SJSA1 (cell line): ENCODE results near the gene OVCH1. TPM values are rescaled to one million over a fixed set of nuclear protein-coding genes. Genes with fewer than 3 reads are reported as not detected.
A peak's percentile ranks its signal among the peaks of the same experiment; 100 is the strongest.
"Not testable (repeated sequence)": the region's sequence is repeated elsewhere in the genome, so short reads cannot be mapped to it uniquely, and the experiment has no call there.

Source experiments
- DNase-seq, 2 experiments: peaks; one replicate each; pipeline ENCODE4 v3.0.0-alpha.2; 2015 to 2020; ENCODE audit warnings: low spot score in 2 of 2, low read depth in 1 of 2
- H3K27ac ChIP-seq: fragments of 250-450 bp; sonication (Bioruptor Pico); 2 replicates; pipeline ENCODE4 v1.5.1; 2020; ENCODE audit warnings: mild to moderate bottlenecking, moderate library complexity
- H3K27me3 ChIP-seq: fragments of 250-450 bp; sonication (Bioruptor Pico); replicated peaks from 2 replicates; pipeline ENCODE4 v1.5.1; 2020; ENCODE audit warnings: mild to moderate bottlenecking, moderate library complexity
- H3K36me3 ChIP-seq: fragments of 250-450 bp; sonication (Bioruptor Pico); 2 replicates; pipeline ENCODE4 v1.5.1; 2020; ENCODE audit warnings: mild to moderate bottlenecking
- H3K4me1 ChIP-seq: fragments of 250-450 bp; sonication (Bioruptor Pico); replicated peaks from 2 replicates; pipeline ENCODE4 v1.6.1; 2021; ENCODE audit warnings: mild to moderate bottlenecking
- H3K4me3 ChIP-seq: fragments of 250-450 bp; sonication (Bioruptor Pico); 2 replicates; pipeline ENCODE4 v1.5.1; 2020; ENCODE audit warnings: mild to moderate bottlenecking
- H3K9me3 ChIP-seq: fragments of 250-450 bp; sonication (Bioruptor Pico); replicated peaks from 2 replicates; pipeline ENCODE4 v1.5.1; 2020; ENCODE audit warnings: mild to moderate bottlenecking
- total RNA-seq: library from RNA; depleted of rRNA; stranded (reverse); fragments of >200 nt; shearing (Covaris generic); gene quantifications from 2 replicates; pipeline ENCODE4 v1.2.3, GENCODE V29; 2014

The OVCH1 gene
- total RNA-seq, 1 experiment from 2014 or later, result not detected

- H3K4me3 ChIP-seq, result no peak overlapping the region
- no peak for DNase-seq
- H3K27me3 ChIP-seq, result no peaks in the 10 kb centered on the region
- H3K4me1 ChIP-seq, result no peaks in the 10 kb centered on the region
- no peaks in the 10 kb centered on the region for H3K36me3 ChIP-seq
- no peak overlapping the region for H3K27ac ChIP-seq
- H3K9me3 ChIP-seq, result no peaks in the 10 kb centered on the region
These were observed 71.8 kb downstream of the OVCH1 start for GRCh38 chr12:29425722-29426121.

GRCh38 chr12:29416748-29417147, 80.7 kb downstream of the OVCH1 start:
- no peak for DNase-seq
- no peak overlapping the region for H3K4me3 ChIP-seq
- H3K27me3 ChIP-seq, result no peaks in the 10 kb centered on the region
- no peaks in the 10 kb centered on the region for H3K9me3 ChIP-seq
- no peaks in the 10 kb centered on the region for H3K4me1 ChIP-seq
- H3K27ac ChIP-seq, result no peak overlapping the region
- no peaks in the 10 kb centered on the region for H3K36me3 ChIP-seq

- Histone ChIP-seq H3K27ac (no peak overlapping the region), H3K4me3 (no peak overlapping the region), H3K4me1 (no peaks in the 10 kb centered on the region), H3K9me3 (no peaks in the 10 kb centered on the region), H3K27me3 (no peaks in the 10 kb centered on the region), H3K36me3 (no peaks in the 10 kb centered on the region)
- no peak for DNase-seq
These were observed 82.4 kb downstream of the OVCH1 start for GRCh38 chr12:29415111-29415510.

GRCh38 chr12:29414368-29414767, 83.1 kb downstream of the OVCH1 start:
- Histone ChIP-seq H3K27me3 (no peaks in the 10 kb centered on the region), H3K4me1 (no peaks in the 10 kb centered on the region), H3K36me3 (no peaks in the 10 kb centered on the region), H3K4me3 (no peak overlapping the region), H3K27ac (no peak overlapping the region), H3K9me3 (no peaks in the 10 kb centered on the region)
- DNase-seq, result no peak

GRCh38 chr12:29405561-29405960, 91.9 kb downstream of the OVCH1 start:
- Histone ChIP-seq H3K4me3 (no peak overlapping the region), H3K4me1 (no peaks in the 10 kb centered on the region)
- DNase-seq, result no peak

GRCh38 chr12:29403991-29404390, 93.5 kb downstream of the OVCH1 start:
- no peak overlapping the region for H3K4me3 ChIP-seq

More at GRCh38 chr12:29405561-29405960, 91.9 kb downstream of the OVCH1 start:
- Histone ChIP-seq H3K27me3 (no peaks in the 10 kb centered on the region), H3K9me3 (no peaks in the 10 kb centered on the region), H3K27ac (no peak overlapping the region), H3K36me3 (no peaks in the 10 kb centered on the region)

GRCh38 chr12:29402437-29402836, 95.0 kb downstream of the OVCH1 start:
- DNase-seq, result no peak
- no peaks in the 10 kb centered on the region for H3K9me3 ChIP-seq
- H3K36me3 ChIP-seq, result no peaks in the 10 kb centered on the region
- H3K27ac ChIP-seq, result no peak overlapping the region
- H3K27me3 ChIP-seq, result no peaks in the 10 kb centered on the region
- H3K4me1 ChIP-seq, result no peaks in the 10 kb centered on the region
- H3K4me3 ChIP-seq, result no peak overlapping the region

More at GRCh38 chr12:29403991-29404390, 93.5 kb downstream of the OVCH1 start:
- DNase-seq, result no peak
- H3K36me3 ChIP-seq, result no peaks in the 10 kb centered on the region
- H3K27ac ChIP-seq, result no peak overlapping the region
- H3K4me1 ChIP-seq, result no peaks in the 10 kb centered on the region
- H3K9me3 ChIP-seq, result no peaks in the 10 kb centered on the region
- no peaks in the 10 kb centered on the region for H3K27me3 ChIP-seq

- Histone ChIP-seq H3K4me3 (no peak overlapping the region), H3K9me3 (no peaks in the 10 kb centered on the region), H3K27me3 (no peaks in the 10 kb centered on the region), H3K36me3 (no peaks in the 10 kb centered on the region), H3K27ac (no peak overlapping the region), H3K4me1 (no peaks in the 10 kb centered on the region)
- DNase-seq, result no peak
These were observed 99.0 kb downstream of the OVCH1 start for GRCh38 chr12:29398495-29398894.

- no peaks in the 10 kb centered on the region for H3K4me1 ChIP-seq
- H3K9me3 ChIP-seq, result no peaks in the 10 kb centered on the region
- no peaks in the 10 kb centered on the region for H3K27me3 ChIP-seq
- no peak overlapping the region for H3K4me3 ChIP-seq
- no peak for DNase-seq
- no peak overlapping the region for H3K27ac ChIP-seq
- no peaks in the 10 kb centered on the region for H3K36me3 ChIP-seq
These were observed 100.7 kb downstream of the OVCH1 start for GRCh38 chr12:29396774-29397173.

GRCh38 chr12:29395356-29395755, 102.1 kb downstream of the OVCH1 start:
- H3K9me3 ChIP-seq, result no peaks in the 10 kb centered on the region
- no peaks in the 10 kb centered on the region for H3K36me3 ChIP-seq
- H3K4me3 ChIP-seq, result no peak overlapping the region
- no peak for DNase-seq
- H3K27me3 ChIP-seq, result no peaks in the 10 kb centered on the region
- no peaks in the 10 kb centered on the region for H3K4me1 ChIP-seq
- no peak overlapping the region for H3K27ac ChIP-seq

- H3K36me3 ChIP-seq, H3K4me3 ChIP-seq, H3K9me3 ChIP-seq, H3K27ac ChIP-seq, H3K4me1 ChIP-seq, H3K27me3 ChIP-seq: not testable (repeated sequence)
- DNase-seq, result peak in 1 of 2 experiments; percentile 4
These were observed 107.1 kb downstream of the OVCH1 start for GRCh38 chr12:29390419-29390818.

GRCh38 chr12:29389295-29389919, 108.1 kb downstream of the OVCH1 start:
- DNase-seq, result no peak
- no peaks in the 10 kb centered on the region for H3K4me1 ChIP-seq
- H3K27me3 ChIP-seq, result no peaks in the 10 kb centered on the region
- H3K36me3 ChIP-seq, result no peaks in the 10 kb centered on the region
- no peak overlapping the region for H3K27ac ChIP-seq
- no peak overlapping the region for H3K4me3 ChIP-seq
- no peaks in the 10 kb centered on the region for H3K9me3 ChIP-seq

- not testable (repeated sequence) for H3K4me1 ChIP-seq, H3K27ac ChIP-seq, H3K9me3 ChIP-seq, H3K27me3 ChIP-seq, H3K4me3 ChIP-seq, DNase-seq, H3K36me3 ChIP-seq
These were observed 111.3 kb downstream of the OVCH1 start for GRCh38 chr12:29386084-29386680.

GRCh38 chr12:29385194-29385593, 112.3 kb downstream of the OVCH1 start:
- not testable (repeated sequence) for H3K9me3 ChIP-seq, H3K27ac ChIP-seq, H3K36me3 ChIP-seq, DNase-seq, H3K4me1 ChIP-seq, H3K27me3 ChIP-seq, H3K4me3 ChIP-seq

- H3K36me3 ChIP-seq, result no peaks in the 10 kb centered on the region
- no peak overlapping the region for H3K27ac ChIP-seq
- no peak overlapping the region for H3K4me3 ChIP-seq
- DNase-seq, result no peak
- no peaks in the 10 kb centered on the region for H3K27me3 ChIP-seq
- H3K4me1 ChIP-seq, result peaks cover 5% of the 10 kb centered on the region
- H3K9me3 ChIP-seq, result no peaks in the 10 kb centered on the region
These were observed 115.2 kb downstream of the OVCH1 start for GRCh38 chr12:29382251-29382650.
